HL-60/S4 treated with phorbol 12-myristate 13-acetate at 8.2 ng/mL for 4 days and 3 days (cell line): ENCODE data around the gene ROBO1.

ENCODE experiments used
- in situ Hi-C: fragments of 300-500 bp; cut with MboI; formaldehyde crosslinking; loops from 2 replicates; pipeline ENCODE4 v1.15.0; 2022; ENCODE audit warnings: low sequenced_read_pairs

Gene ROBO1

DNA sequence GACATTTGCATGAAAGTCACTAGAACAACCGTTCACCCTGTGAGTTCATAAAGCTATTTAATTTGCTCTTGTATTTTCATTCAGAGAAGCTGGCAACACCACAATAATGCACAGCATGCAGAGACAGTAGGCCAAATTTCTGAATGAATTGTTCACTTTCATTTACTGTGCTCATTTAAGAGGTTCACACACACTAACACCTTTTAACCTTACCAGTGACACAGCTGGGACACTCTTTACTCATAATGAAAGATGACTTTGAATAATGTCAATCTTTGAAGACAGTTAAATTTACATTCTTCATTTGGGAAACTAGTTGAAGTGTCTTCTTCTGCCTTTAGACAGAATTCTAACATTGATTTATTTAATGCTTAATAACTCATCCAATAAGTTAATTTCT, 95.7 kb downstream of the ROBO1 start:
- in situ Hi-C loops, result no loop called here

DNA sequence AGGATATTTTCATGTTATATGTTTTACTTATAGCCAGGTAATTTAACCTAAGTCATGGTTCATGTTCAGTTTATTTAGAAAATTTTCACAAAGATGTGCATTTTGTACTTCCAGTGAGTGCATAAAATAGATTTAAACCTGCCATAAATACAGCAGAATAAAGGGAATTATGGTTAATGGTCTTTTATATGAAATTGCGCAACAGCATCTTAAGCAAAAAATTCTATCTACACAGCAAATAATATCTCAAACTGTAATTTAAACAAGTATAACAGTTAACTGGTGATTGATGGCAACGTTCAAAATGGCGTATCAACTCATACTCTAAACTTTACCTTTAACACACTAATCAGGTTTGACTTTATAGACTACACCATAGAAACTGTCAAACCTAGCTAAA, 97.6 kb downstream of the ROBO1 start:
- in situ Hi-C loops, result no loop called here

DNA sequence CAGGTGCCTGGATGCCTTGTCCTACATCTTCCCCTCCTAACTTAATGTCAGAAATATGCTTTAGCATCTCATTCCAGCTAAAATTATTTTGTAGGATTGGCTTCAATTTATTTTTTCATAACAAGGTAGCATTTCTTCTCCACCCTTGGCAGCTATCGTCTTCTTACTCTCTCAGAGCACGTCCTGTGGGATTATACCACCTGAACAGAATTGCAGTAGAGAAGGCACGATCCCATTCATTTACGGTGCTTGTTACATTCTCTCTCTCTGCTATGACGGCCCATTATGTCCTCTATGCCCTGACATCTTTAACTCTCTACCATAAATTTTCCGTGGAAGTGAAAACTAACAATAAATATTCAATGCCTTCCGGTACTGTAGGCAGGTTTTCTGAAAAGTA, 103.3 kb downstream of the ROBO1 start:
- in situ Hi-C loops, result no loop called here

DNA sequence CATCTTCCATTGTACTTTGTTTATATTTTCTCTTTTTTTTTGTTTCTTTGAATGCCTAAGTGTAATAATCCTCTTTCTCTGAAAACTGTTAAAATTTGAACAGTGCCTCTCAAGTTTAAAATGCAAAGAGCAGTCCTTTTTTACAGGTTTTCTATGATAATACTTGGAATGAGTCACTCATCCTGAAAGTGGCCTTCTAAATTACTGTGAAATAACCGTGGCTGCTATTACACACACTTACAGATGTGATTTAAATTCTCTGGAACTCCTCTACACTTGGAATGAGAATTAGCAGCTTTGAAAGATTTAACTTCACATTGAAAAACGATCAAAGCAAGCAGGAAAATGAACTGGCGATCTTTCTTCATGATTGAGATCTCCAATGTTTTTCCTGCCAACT, 105.9 kb downstream of the ROBO1 start:
- in situ Hi-C loops, result no loop called here

DNA sequence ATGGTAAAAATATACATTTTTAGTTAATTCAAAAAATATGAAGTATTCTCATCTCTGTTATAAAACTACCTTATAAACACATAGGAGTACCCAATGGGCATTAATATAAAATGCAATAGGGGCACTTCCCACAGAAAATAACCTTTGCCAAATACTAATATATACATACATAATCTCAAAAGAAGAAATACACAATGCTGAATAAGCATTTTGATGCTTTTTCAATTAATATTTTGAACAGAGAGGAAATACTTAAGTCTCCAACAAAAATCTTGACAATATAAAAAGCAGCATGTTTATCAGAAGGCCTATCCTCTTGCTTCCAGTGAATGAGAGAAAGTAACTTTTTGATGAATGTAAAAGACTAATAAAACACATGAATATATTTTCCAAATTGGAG, 110.7 kb downstream of the ROBO1 start:
- in situ Hi-C loops, result no loop called here

DNA sequence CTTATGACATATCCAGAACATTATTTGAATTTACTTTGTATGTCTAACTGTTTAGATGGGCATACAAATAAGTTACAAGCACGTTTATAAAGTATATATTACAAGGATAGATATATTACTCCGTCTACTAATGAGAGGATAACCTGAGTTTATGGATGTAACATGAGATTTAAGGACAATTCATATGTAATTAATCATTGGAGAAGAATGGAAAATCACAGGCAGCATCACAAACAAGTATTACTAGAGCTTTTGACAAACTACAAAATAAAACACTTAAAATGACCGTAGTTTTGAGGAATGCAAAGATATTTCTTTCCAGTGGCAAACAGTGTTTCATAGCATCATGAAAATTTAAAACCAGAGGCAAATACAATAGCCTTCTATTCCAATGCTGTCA, 113.8 kb downstream of the ROBO1 start:
- in situ Hi-C loops, result no loop called here

DNA sequence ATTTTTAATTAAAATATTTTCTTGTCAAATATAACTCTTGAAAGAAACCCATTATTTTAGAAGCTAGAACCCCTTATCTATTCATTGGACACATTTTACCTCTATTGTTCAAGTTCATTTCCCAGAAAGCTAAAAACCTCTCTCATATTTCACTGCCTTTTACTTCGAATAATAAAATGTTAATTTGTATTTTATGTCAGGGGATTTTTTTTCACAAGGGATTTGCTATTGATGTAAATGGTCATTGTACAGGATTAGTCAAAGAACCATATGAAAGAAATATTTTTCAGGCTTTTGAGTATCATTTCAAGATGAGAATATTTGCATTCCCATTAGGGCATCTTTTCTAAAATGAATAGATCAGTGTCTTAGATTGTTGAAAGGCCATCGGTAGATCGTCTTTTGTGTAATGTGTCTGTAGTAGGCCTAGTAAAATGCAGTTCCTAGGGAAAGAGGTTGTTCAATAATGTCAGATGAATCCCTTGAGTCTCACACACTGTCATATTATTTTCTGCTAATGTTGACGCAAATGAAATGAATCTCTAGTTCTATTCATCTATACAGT, 114.5 kb downstream of the ROBO1 start:
- in situ Hi-C loops, result no loop called here

DNA sequence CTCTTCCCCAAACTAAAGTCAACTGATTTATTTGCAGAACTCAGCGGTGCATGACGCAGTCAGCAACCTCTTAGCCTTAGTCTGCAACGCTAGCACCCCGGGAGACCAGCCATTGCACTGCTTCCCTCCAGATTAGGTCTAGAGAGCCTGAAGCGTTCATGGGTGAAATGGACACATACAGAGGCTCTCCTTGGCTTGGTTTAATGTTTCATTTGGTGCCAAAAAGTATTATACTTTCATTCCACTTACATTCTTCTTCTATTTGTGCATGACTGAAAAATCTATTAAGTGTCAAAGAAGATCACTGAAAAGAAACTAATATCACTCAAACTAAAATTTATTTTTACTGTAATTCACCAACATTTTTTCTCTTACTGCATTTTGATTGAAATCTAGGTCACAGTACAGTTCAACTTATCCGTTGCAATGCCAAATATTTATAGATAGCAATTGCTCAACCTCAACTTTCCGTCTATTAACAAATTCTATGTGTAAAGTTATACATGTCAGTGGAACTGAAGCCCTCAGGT, 116.2 kb downstream of the ROBO1 start:
- in situ Hi-C loops, result no loop called here

DNA sequence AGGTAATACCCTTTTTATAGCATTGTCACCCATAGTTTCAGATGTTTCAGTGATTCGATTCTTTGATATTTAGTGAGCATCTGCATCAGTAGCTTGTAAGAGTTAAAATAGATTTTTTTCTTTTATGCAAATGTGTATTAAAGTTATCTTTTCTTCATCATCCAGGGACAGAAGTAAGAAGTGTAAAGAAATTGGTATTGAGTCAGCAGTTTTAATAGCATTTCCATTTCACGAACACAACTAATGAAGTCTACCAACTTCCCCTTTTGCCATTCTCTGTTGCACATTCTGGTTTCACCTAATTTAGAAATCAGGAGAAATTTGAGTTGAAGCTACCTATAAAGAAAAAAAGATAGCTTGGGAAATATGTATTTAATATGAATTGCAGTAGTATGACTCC, 127.9 kb downstream of the ROBO1 start:
- in situ Hi-C loops, result no loop called here

DNA sequence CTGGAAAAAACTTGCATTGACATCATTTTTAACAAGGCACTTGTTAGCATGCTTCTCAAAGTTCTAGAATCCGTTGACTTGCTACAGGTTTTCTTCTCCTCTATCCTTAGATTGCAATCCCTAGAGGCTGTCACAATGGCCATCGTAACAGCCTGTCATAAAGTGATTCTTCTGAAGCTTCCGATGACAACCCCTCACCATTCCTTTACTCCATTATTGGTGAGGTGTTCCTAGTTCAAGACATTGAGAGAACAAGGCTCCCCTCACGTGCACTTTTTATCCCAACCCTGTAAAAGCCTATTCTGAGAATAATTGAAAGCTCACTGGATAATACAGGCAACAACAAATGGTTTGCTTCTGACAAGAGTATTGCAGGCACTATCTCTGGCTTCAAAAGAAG, 131.4 kb downstream of the ROBO1 start:
- in situ Hi-C loops, result no loop called here

DNA sequence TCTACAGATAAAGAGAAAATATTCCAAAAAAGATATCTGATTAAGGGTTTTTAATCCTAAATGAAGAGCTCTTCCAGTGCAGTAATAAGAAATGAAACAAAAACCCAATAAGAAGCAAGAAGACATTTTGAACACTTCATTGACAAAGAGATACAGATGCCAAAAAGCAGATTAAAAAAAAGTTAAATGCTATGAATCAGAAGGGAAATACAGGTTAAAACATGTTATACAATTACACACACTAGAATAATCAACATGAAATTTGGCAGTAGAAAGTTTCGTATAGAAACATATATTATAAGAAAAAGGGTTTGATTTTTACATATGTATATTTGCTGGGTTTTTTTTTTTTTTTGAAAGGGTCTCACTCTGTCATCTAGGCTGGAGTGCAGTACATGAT, 135.0 kb downstream of the ROBO1 start:
- in situ Hi-C loops, result no loop called here

DNA sequence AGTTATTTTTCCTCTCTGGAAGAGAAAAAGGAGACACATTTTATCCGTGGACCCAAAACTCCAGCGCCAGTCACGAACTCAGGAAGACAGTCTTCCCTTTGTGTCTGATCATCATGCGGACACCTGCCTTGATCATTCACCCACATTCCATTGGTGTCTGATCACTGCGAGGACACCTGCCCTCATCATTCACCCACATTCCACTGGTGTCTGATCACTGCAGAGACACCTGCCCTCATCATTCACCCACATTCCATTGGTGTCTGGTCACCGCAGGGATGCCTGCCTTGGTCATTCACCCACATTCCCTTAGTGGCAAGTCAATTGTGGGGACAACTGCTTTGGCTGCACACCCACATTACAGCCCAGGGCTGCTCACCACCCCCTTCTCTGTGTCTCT, 148.9 kb downstream of the ROBO1 start:
- in situ Hi-C loops, result no loop called here

DNA sequence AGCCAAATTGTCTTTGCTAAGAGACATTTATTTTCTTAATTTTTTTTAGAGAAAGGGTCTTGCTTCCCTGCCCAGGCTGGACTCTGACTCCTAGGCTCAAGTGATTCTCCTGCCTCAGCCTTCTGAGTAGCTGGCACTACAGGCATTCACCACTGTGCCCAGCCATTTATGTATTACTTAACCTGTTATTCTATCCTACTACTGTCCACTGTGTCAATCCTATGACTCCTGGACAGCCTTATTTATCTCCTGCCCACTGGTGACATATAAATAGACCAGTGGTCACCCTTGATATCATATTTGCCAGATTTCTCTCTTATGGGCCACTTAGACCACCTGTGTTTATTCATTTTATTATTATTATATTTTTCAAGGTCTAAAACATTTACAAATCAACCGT, 161.4 kb downstream of the ROBO1 start:
- in situ Hi-C loops, result no loop called here

DNA sequence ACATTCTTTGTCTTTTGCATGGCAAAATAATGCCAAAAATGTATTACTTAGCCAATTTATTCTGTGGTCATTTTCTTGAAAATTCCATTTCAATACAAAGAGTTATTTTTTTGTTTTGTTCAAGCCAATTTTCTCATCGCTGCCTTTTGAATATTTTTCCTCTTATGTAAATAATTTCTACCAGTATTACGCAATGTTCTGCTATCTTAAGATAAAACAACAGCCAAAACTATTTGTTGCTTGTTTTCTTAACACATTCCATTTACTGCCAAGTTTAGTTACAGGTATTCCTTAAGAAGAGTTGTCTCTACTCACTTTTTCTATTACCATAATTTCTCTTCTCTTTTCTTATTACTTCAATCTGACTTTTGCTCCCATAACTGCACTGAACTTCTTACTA, 163.1 kb downstream of the ROBO1 start:
- in situ Hi-C loops, result no loop called here

DNA sequence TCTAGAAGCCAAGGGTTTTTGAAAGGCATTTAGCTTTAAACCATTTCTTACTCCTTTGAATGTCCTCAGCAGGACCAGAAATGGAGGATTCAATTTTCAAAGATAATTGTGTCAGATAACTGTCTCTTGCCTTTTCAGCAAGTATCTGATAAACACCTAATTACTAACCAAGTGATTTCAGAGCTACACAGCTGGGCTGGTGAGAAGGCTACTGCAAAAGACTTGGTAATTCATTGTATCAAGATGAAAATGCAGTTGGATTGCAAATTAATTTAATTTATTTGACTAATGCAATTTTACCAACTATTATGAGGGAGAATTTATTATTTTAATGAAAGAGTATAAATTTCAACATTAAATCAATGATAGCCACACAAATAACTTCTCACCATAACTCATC, 165.4 kb downstream of the ROBO1 start:
- in situ Hi-C loops, result no loop called here

DNA sequence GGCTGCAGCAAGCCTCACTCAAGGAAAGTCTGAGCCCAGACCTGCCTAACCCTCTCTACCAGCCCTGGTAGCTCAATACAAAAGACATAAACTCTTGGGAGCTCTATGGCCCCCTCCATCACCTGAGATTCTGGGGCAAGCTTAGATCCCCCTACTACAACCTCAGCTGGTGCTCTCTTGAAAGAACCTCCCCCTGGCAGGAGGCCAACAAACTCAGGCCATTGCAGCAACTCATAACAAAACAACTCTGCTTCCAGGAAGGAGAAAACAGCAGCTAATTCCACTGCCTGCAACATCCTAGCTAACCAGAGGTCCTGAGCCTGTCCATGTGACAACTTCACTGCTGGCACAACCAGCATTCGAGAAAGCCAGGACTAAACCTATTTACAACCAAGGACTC, 169.2 kb downstream of the ROBO1 start:
- in situ Hi-C loops, result no loop called here

DNA sequence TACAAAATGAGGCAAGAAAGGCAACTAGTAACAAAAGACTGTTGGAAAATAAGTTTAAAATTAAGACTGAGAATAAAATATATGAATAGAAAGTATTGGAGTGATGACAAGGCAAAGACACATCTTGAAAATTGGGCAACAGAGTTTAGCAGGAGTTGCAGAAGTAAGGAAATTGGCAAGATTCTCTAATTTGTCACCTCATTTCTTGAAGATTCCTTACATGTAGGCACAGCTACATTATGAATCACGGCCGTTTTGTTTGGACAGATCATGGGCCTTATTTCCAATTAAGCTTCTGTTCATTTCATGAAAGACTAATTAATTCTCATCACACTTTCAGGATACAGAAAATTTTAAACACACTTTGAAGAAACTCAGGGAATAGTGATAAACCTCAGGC, 170.1 kb downstream of the ROBO1 start:
- in situ Hi-C loops, result no loop called here

DNA sequence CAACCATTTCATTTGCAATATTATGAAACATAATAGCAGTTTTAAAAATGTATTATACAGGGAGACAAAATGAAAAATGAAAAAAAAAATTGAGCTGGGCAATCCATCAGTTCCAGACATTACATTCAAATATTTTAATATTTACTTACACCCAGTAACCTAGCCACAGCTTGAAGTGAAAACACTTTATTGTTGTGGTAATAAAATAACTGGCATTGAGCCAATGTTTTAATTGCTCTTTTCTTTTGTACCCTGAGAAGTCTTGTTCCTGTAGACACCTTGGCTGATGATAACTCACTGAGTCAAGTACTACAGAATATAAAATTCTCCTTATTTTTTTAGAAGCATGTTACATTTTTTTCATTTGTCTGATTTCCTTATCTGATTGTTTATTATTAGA, 180.6 kb downstream of the ROBO1 start:
- in situ Hi-C loops, result no loop called here

DNA sequence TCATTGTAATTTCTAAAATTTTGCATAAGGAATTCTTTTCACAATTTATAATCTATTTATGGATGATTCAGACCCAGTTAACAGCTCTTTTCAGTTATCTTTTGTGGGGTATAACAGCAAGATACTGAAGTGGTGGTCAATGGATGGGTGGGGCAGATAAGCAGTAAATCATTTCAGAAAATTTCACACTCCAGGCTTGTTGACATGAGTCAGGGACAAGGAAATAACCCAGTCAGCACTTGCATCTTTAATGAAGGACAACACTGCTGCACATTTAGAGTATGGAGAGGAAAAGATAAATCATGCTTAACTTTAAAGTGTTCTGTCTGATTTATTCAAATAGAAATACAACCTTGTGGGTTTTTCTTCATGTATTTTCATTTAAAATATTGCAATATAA, 181.6 kb downstream of the ROBO1 start:
- in situ Hi-C loops, result no loop called here

DNA sequence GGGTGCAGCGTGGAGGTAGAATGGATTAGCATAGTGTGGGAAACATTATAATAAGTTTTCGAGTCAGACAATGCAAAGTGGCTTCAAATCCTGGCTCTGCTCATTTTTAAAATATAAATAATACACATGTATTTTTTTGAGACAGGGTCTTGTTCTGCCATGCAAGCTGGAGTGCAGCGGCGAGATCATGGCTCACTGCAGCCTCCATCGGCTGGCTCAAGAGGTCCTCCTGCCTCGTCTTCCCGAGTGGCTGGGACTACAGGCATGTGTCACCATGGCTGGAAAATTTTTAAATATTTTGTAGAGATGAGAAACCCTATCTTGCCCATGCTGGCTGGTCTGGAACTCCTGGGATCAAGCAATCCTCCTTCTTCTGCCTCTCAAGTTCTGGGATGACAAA, 194.9 kb downstream of the ROBO1 start:
- in situ Hi-C loops, result no loop called here

DNA sequence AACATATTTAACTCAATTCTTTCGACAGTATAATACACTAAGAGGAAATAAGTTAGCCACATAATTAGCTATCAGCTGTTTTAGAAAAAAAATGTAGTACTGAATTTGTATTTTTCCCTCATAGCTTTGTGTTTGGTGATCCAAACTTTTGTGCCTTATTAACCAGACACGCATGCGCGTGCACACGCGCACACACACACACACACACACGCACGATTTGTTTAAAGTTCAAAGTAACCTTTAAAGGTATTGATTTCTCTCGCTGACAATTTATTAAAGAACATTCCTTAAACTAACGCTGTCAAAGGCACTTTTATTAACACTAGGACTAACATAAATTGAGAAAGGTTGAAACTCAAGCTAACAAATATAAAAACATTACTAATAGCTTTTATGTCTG, 198.9 kb downstream of the ROBO1 start:
- in situ Hi-C loops, result no loop called here

DNA sequence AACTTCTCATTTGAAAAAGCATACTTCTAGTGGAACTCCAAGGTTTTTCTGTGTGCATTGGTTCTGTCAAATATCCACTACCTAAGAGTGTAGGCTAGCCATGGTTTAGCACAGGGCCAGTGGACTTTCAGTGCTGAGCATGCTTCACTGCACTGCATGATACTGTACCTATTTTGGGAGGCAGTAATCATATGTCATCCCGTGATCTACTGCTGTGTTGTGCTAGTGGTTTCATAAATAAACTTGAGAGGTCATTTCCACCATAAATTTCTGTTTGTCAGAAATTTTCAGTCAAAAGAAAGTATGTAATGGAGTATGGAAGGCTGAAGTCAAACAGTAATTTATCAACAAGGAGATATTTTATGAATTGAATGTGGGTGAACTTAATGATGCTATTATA, 203.6 kb downstream of the ROBO1 start:
- in situ Hi-C loops, result no loop called here

DNA sequence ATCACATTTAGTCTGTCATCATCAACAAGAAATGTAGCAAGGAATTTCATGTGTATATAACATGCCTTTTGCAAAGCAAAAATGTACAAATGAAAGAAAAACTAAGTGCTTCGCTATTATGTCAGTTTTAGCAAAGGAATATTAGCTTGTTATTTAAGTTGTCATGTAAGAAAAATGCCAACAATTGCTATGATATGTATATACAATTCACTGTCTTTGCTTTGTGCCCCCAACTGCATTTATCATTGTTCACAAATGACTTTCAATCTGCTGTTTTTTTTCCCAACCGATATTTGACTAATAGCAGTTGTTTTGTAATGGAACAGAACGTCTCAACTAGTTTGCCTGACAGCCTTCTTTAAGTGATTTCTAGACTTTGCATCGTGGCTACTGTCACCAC, 207.1 kb downstream of the ROBO1 start:
- in situ Hi-C loops, result no loop called here

DNA sequence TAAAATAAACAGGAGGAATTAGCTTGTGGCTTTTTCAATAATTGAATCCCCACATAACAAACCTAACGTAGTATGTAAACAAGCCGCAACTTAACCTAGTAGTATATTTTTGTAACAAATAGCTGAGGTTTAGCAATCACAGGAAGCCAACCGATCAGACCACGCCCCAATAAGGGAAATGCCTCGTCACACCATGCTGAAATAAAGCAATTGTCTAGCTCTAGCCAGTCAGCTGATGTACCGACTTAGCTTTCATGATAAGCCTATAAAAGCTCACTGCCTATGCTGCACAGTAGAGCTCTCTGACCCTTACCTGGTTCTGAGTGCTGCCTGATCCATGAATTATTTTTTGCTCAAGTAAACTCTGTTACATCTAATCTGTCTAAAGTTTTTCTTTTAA, 208.9 kb downstream of the ROBO1 start:
- in situ Hi-C loops, result no loop called here
